Activated CD8-positive, alpha-beta T cell treated with anti-CD3 and anti-CD28 coated beads for 36 hours (primary cell): ENCODE results near the gene PEBP1. TPM values are rescaled to one million over a fixed set of nuclear protein-coding genes. Genes with fewer than 3 reads are reported as not detected.

Experiments
- ATAC-seq: fragments of 200-7000 bp; cut with Tn5 transposase; one replicate; pipeline ENCODE4 v1.10.0; 2021; ENCODE audit warnings: mild to moderate bottlenecking, moderate library complexity
- CTCF ChIA-PET: fragments of 350-600 bp; sonication (Branson Sonifier 250); formaldehyde crosslinking; loops from one replicate; lab custom pipeline; 2021; ENCODE audit warnings: antibody characterized with exemption; lab: Charles Lee
- POLR2A ChIA-PET: fragments of 350-600 bp; sonication (Branson Sonifier 250); formaldehyde crosslinking; loops from one replicate; lab custom pipeline; 2021; ENCODE audit warnings: antibody characterized with exemption; lab: Charles Lee
- DNase-seq: peaks from one replicate; pipeline ENCODE4 v3.0.0-alpha.2; 2020
- H3K27ac Mint-ChIP-seq: one replicate; pipeline ENCODE4 v1.8.0; 2021; ENCODE audit warnings: mild to moderate bottlenecking, mixed read lengths
- H3K27me3 Mint-ChIP-seq: one replicate; pipeline ENCODE4 v1.8.0; 2021; ENCODE audit warnings: mixed read lengths
- H3K36me3 Mint-ChIP-seq: one replicate; pipeline ENCODE4 v1.8.0; 2021; ENCODE audit warnings: low read depth, mixed read lengths
- H3K4me1 Mint-ChIP-seq: one replicate; pipeline ENCODE4 v1.8.0; 2021; ENCODE audit warnings: low read depth, mixed read lengths
- H3K4me3 Mint-ChIP-seq: one replicate; pipeline ENCODE4 v1.8.0; 2021; ENCODE audit warnings: mild to moderate bottlenecking, moderate library complexity, mixed read lengths
- H3K9me3 Mint-ChIP-seq: one replicate; pipeline ENCODE4 v1.8.0; 2021; ENCODE audit warnings: mixed read lengths
- intact Hi-C: fragments of 100-400 bp; cut with micrococcal nuclease; formaldehyde crosslinking; loops from one replicate; pipeline ENCODE4 v1.10.0; 2022
- total RNA-seq, 2 experiments: library from RNA; stranded (reverse); gene quantifications; one replicate each; pipeline ENCODE4 v1.2.3, GENCODE V29; 2021
- TF ChIP-seq, protein P1 (sequence below): fragments of 200-600 bp; IDR thresholded peaks from one replicate; pipeline ENCODE4 v1.8.0; 2022; ENCODE audit warnings: antibody characterized with exemption, mild to moderate bottlenecking

The PEBP1 gene
- total RNA-seq, 2 experiments from 2014 or later = 122 to 128 TPM

DNA sequence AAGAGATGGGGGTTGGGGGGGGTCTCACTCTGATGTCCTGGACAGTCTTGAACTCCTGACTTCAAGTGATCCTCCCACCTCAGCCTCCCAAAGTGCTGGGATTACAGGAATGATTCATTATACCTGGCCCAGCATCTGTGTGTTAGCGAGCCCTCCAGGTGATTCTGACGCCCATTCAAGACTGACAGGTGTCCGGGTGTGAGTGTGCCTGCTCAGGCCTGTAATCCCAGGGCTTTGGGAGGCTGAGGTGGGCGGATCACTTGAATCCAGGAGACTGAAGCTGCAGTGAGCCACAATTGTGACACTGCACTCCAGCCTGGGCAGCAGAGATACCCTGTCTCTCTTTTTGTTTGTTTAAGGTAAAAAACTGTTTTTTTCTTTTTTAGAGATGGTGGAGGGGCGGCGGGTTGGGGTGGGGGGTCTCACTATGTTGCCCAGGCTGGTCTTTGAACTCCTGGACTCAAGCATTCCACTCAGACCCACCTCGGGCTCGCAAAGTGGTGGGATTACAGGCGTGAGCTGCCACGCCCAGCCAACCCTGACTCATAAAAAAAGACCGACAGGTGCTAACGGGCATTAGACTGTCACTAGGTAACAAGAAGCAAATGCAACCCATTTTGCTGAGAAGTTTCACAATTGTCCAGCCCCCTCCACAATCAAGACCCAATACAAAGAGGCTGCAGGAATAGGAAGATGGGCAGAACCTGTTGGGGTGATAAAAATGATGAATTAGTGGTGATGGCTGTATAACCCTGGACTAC, 36.8 kb upstream of the PEBP1 start:
- H3K27ac Mint-ChIP-seq = no peak overlapping the region
- peaks cover 4% of the 10 kb centered on the region for H3K4me1 Mint-ChIP-seq
- ATAC-seq (no peak), DNase-seq (no peak)
- no peaks in the 10 kb centered on the region for H3K9me3 Mint-ChIP-seq
- H3K27me3 Mint-ChIP-seq = peaks cover 11% of the 10 kb centered on the region
- no peaks in the 10 kb centered on the region for H3K36me3 Mint-ChIP-seq
- ChIA-PET CTCF (no interaction called here), POLR2A (no interaction called here)
- no peak overlapping the region for H3K4me3 Mint-ChIP-seq
- intact Hi-C loops = no loop called here
- TF ChIP-seq, protein P1, sequence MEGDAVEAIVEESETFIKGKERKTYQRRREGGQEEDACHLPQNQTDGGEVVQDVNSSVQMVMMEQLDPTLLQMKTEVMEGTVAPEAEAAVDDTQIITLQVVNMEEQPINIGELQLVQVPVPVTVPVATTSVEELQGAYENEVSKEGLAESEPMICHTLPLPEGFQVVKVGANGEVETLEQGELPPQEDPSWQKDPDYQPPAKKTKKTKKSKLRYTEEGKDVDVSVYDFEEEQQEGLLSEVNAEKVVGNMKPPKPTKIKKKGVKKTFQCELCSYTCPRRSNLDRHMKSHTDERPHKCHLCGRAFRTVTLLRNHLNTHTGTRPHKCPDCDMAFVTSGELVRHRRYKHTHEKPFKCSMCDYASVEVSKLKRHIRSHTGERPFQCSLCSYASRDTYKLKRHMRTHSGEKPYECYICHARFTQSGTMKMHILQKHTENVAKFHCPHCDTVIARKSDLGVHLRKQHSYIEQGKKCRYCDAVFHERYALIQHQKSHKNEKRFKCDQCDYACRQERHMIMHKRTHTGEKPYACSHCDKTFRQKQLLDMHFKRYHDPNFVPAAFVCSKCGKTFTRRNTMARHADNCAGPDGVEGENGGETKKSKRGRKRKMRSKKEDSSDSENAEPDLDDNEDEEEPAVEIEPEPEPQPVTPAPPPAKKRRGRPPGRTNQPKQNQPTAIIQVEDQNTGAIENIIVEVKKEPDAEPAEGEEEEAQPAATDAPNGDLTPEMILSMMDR = no peak

- intact Hi-C loops = loop anchor here (10.0 kb wide), 1 partner anchor 226 kb away; no protein-coding TSS in a partner anchor
- TF ChIP-seq, protein P1 = no peak
- H3K4me1 Mint-ChIP-seq = peaks cover 7% of the 10 kb centered on the region
- DNase-seq (no peak), ATAC-seq (no peak)
- H3K36me3 Mint-ChIP-seq = no peaks in the 10 kb centered on the region
- H3K27me3 Mint-ChIP-seq = peaks cover 15% of the 10 kb centered on the region
- ChIA-PET CTCF (interaction anchor here (1.0 kb wide), 1 partner anchor 244 kb away, joined by 4 read pairs; no protein-coding TSS in a partner anchor), POLR2A (no interaction called here)
- no peak overlapping the region for H3K4me3 Mint-ChIP-seq
- no peak overlapping the region for H3K27ac Mint-ChIP-seq
- H3K9me3 Mint-ChIP-seq = no peaks in the 10 kb centered on the region
Observed at GRCh38 chr12:118101051-118101450, 34.9 kb upstream of the PEBP1 start.

GRCh38 chr12:118102070-118102469, 33.9 kb upstream of the PEBP1 start:
- no peaks in the 10 kb centered on the region for H3K36me3 Mint-ChIP-seq
- H3K4me1 Mint-ChIP-seq = peaks cover 7% of the 10 kb centered on the region
- ATAC-seq = no peak
- intact Hi-C loops = loop anchor here (10.0 kb wide), 1 partner anchor 227 kb away; no protein-coding TSS in a partner anchor
- TF ChIP-seq, protein P1 = no peak
- H3K27ac Mint-ChIP-seq = no peak overlapping the region
- POLR2A ChIA-PET = no interaction called here
- no peak overlapping the region for H3K4me3 Mint-ChIP-seq
- H3K27me3 Mint-ChIP-seq = peaks cover 15% of the 10 kb centered on the region
- CTCF ChIA-PET = interaction anchor here (1.0 to 1.2 kb wide), 2 partner anchors 19 to 245 kb away, joined by 3 to 4 read pairs; no protein-coding TSS in a partner anchor
- no peaks in the 10 kb centered on the region for H3K9me3 Mint-ChIP-seq
- DNase-seq = no peak

GRCh38 chr12:118102609-118103008, 33.3 kb upstream of the PEBP1 start:
- peaks cover 7% of the 10 kb centered on the region for H3K4me1 Mint-ChIP-seq
- DNase-seq = no peak
- peaks cover 15% of the 10 kb centered on the region for H3K27me3 Mint-ChIP-seq
- no peak overlapping the region for H3K27ac Mint-ChIP-seq
- TF ChIP-seq, protein P1 = no peak
- ATAC-seq = no peak
- intact Hi-C loops = loop anchor here (10.0 kb wide), 1 partner anchor 228 kb away; no protein-coding TSS in a partner anchor
- H3K9me3 Mint-ChIP-seq = no peaks in the 10 kb centered on the region
- ChIA-PET CTCF (interaction anchor here (1.2 to 1.7 kb wide), 2 partner anchors 19 to 273 kb away, joined by 3 to 4 read pairs; partner anchors contain the start of gene SUDS3), POLR2A (no interaction called here)
- H3K36me3 Mint-ChIP-seq = no peaks in the 10 kb centered on the region
- H3K4me3 Mint-ChIP-seq = peak overlapping the region; percentile 73

DNA sequence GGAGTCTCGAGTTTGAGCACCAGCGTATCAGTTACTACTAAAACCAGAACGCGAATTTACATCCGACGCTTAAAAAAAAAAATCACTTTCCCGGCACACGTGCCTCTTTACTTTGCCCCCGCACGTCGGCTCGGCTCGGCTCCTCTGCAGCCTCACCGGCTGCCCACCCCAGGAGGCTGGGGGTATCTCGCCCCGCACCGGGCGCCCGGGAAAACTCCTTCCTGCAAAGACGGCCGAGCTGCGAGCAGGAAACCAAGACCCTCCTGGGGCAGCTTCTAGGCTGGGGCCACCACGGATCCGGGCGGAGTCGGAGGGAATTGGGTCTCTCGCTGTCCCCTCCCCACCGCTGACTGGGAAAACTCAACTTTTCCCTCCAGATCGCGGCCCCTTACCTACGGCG, 32.7 kb upstream of the PEBP1 start:
- DNase-seq (peak; percentile 17), ATAC-seq (peak; percentile 10)
- Mint-ChIP-seq H3K9me3 (no peaks in the 10 kb centered on the region), H3K4me1 (peaks cover 7% of the 10 kb centered on the region), H3K27ac (no peak overlapping the region), H3K27me3 (peaks cover 15% of the 10 kb centered on the region), H3K4me3 (peak overlapping the region; percentile 73), H3K36me3 (no peaks in the 10 kb centered on the region)
- CTCF ChIA-PET = interaction anchor here (1.2 to 1.7 kb wide), 3 partner anchors 18 to 273 kb away, joined by 3 to 4 read pairs (median 3); partner anchors contain the start of gene SUDS3
- POLR2A ChIA-PET = no interaction called here
- intact Hi-C loops = loop anchor here (10.0 kb wide), 1 partner anchor 228 kb away; no protein-coding TSS in a partner anchor
- TF ChIP-seq, protein P1 = no peak
